A673 (cell line): ENCODE results near the gene PIK3R1.

Source experiments
- EZH2 ChIP-seq: fragments of 200-600 bp; sonication (generic); IDR thresholded peaks from 2 replicates; pipeline ENCODE4 v1.6.1; 2017; ENCODE audit warnings: borderline replicate concordance, low read depth, mild to moderate bottlenecking, mixed read lengths, antibody characterized with exemption, low read length; ENCODE audit not compliant: poor library complexity, severe bottlenecking
- TF ChIP-seq, protein P1 (sequence below): fragments of 300-800, 200-600 bp; sonication (generic); conservative IDR thresholded peaks from 2 replicates; pipeline ENCODE4 v1.5.1; 2017; ENCODE audit warnings: low read depth, mild to moderate bottlenecking, antibody characterized with exemption, low read length, moderate library complexity, mixed read lengths

DNA sequence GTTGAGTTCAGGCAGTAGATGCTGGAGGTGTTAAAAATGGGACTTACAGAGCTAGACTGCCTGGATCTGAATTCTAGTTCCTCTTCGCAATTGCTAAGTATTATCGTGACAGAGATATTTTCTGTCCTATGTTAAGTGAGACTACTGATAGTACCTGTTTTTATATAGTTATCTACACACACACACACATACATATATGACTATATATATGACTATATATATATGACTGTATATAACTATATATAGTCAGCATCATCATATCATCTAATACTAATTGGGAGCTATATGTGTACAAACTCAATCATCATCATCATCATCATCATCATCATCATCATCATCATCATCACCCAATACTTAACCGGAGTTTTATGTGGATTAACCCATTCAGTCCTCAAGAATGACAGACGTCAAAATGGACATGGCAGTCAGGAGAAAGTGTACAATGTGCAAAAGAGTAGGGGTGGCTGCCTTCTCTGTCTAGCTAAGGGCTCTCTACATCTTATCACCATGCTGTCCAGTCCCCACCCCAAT, 7.3 kb downstream of the PIK3R1 start:
- no peak for TF ChIP-seq EZH2
- TF ChIP-seq, protein P1, sequence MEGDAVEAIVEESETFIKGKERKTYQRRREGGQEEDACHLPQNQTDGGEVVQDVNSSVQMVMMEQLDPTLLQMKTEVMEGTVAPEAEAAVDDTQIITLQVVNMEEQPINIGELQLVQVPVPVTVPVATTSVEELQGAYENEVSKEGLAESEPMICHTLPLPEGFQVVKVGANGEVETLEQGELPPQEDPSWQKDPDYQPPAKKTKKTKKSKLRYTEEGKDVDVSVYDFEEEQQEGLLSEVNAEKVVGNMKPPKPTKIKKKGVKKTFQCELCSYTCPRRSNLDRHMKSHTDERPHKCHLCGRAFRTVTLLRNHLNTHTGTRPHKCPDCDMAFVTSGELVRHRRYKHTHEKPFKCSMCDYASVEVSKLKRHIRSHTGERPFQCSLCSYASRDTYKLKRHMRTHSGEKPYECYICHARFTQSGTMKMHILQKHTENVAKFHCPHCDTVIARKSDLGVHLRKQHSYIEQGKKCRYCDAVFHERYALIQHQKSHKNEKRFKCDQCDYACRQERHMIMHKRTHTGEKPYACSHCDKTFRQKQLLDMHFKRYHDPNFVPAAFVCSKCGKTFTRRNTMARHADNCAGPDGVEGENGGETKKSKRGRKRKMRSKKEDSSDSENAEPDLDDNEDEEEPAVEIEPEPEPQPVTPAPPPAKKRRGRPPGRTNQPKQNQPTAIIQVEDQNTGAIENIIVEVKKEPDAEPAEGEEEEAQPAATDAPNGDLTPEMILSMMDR = no peak
